Measurements from ENCODE around the gene HMCN1. TPM values are rescaled to one million over a fixed set of nuclear protein-coding genes. Genes with fewer than 3 reads are reported as not detected.

The HMCN1 gene
- total and polyA plus RNA-seq, 4 donors = 1.5 to 6.8 (median 3.5) TPM

GRCh38 chr1:186228749-186229148, 494.6 kb downstream of the HMCN1 start (continued):
- TF ChIP-seq CTCF (IDR thresholded peaks at IDR 0.05; ENCODE audit: low read depth, low read length, missing input control) = no peak
- TF ChIP-seq RXRA (IDR thresholded peaks at IDR 0.05) = no peak
- TF ChIP-seq YY1 (IDR thresholded peaks at IDR 0.05) = no peak
- TF ChIP-seq JUND (IDR thresholded peaks at IDR 0.05) = no peak

- Histone ChIP-seq H3K9me3 (ENCODE audit: control insufficient read depth in 4 of 4, low read length in 3 of 4) (no peaks in the 10 kb centered on the region), H3K27ac (ENCODE audit: low read depth in 1 of 2, low read length in 2 of 2) (no peak overlapping the region), H3K4me3 (ENCODE audit: low read depth in 1 of 3, low read length in 3 of 3) (no peak overlapping the region), H3K4me1 (ENCODE audit: control insufficient read depth in 4 of 4, insufficient read depth in 4 of 4, low read length in 3 of 4) (no peaks in the 10 kb centered on the region), H3K27me3 (ENCODE audit: control insufficient read depth in 4 of 4, insufficient read depth in 4 of 4, low read length in 3 of 4) (peaks cover 0 to 4% (median 0%) of the 10 kb centered on the region in 4 donors), H3K9ac (ENCODE audit: low read depth in 1 of 2, low read length in 2 of 2) (no peak overlapping the region), H3K36me3 (ENCODE audit: control insufficient read depth in 4 of 4, insufficient read depth in 3 of 4, low read depth in 1 of 4, low read length in 3 of 4) (no peaks in the 10 kb centered on the region)
- TF ChIP-seq RAD21 (IDR thresholded peaks at IDR 0.05) (no peak), FOXA2 (IDR thresholded peaks at IDR 0.05) (no peak), ZBTB33 (IDR thresholded peaks at IDR 0.05) (no peak), JUND (IDR thresholded peaks at IDR 0.05) (no peak), FOXA1 (IDR thresholded peaks at IDR 0.05) (no peak), RXRA (IDR thresholded peaks at IDR 0.05) (no peak), HNF4A (conservative IDR thresholded peaks at IDR 0.05) (no peak), NR2F2 (IDR thresholded peaks at IDR 0.05) (no peak), GABPA (IDR thresholded peaks at IDR 0.05 in 1 of 2, conservative IDR thresholded peaks at IDR 0.05 in 1 of 2) (no peak), CTCF (IDR thresholded peaks at IDR 0.05; ENCODE audit: low read depth, low read length, missing input control) (no peak), REST (IDR thresholded peaks at IDR 0.05) (no peak), EGR1 (IDR thresholded peaks at IDR 0.05; ENCODE audit: low read depth in 2 of 2) (no peak), YY1 (IDR thresholded peaks at IDR 0.05) (no peak), HNF4G (IDR thresholded peaks at IDR 0.05) (no peak), SP1 (IDR thresholded peaks at IDR 0.05) (no peak), MAX (IDR thresholded peaks at IDR 0.05) (no peak), ATF3 (IDR thresholded peaks at IDR 0.05) (no peak), TAF1 (conservative IDR thresholded peaks at IDR 0.05) (no peak)
- 81% methylated on average over 2 of the region's 2 CpGs for whole genome bisulfite sequencing
- DNase-seq (ENCODE audit: low spot score) = no peak
Observed at GRCh38 chr1:186231861-186232436, 497.8 kb downstream of the HMCN1 start.

Data from liver (tissue), 9 donors.